Measurements from ENCODE around the gene PLS3. TPM values are rescaled to one million over a fixed set of nuclear protein-coding genes. Genes with fewer than 3 reads are reported as not detected.

The PLS3 gene
- total RNA-seq, 4 donors from 2014 or later, result 74.7 to 145 (median 136) TPM

DNA sequence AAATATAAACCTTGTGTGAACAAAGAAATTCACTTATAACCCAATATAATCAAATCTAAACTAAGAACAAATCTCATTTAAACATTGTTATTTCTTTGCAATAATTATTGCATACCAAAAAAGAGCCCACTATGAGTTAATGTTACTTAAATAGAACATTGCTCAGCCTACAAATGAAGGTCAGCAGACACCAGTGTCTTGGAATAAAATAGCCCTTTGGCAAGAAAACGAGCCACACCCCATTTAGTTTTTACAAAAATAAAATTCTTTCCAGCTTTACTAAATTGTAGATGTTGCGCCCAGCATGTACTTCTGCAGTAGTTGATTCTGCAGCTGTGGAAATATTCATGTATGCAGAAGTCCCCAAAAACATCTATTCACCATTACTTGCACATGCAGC lies 12.2 kb downstream of the PLS3 start:
- Histone ChIP-seq H3K4me3 (no peak overlapping the region), H3K27ac (no peak overlapping the region), H3K36me3 (no peaks in the 10 kb centered on the region), H3K4me1 (no peaks in the 10 kb centered on the region), H3K9me3 (no peaks in the 10 kb centered on the region), H3K27me3 (no peaks in the 10 kb centered on the region)
- no peak for DNase-seq (ENCODE audit: low spot score in 2 of 2)
- no peak for TF ChIP-seq POLR2A (IDR thresholded peaks at IDR 0.05)
- WGBS, result 52% methylated on average over 2 of the region's 2 CpGs

- H3K36me3 ChIP-seq, result no peaks in the 10 kb centered on the region
- no peaks in the 10 kb centered on the region for H3K9me3 ChIP-seq
- no peaks in the 10 kb centered on the region for H3K27me3 ChIP-seq
- no peak overlapping the region for H3K27ac ChIP-seq
- H3K4me3 ChIP-seq, result no peak overlapping the region
- TF ChIP-seq EP300 (IDR thresholded peaks at IDR 0.05) (no peak), POLR2A (IDR thresholded peaks at IDR 0.05) (no peak), CTCF (IDR thresholded peaks at IDR 0.05) (no peak), POLR2AphosphoS5 (IDR thresholded peaks at IDR 0.05) (no peak)
- DNase-seq (ENCODE audit: low spot score in 2 of 2), result no peak
- no peaks in the 10 kb centered on the region for H3K4me1 ChIP-seq
- WGBS, result 80% methylated on average over 5 of the region's 5 CpGs
Observed at GRCh38 chrX:115576676-115577075, 15.7 kb downstream of the PLS3 start.

DNA sequence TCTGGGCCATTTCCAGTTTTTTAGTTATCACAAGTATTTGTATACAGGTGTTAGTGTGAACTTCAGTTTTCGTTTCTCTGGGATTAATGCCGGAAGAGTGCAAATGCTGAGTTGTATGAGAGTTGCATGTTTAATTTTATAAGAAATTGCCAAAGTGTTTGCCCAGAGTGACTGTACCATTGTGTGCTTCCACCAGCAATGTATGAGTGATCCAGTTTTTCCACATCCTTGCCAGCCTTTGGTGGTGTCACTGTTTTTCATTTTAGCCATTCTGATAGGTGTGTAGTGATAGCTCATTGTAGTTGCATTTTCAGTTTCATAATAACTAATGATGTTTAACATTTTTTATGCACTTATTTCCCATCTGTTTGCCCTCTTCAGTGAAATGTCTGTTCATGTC lies 18.4 kb downstream of the PLS3 start:
- Histone ChIP-seq H3K36me3 (no peaks in the 10 kb centered on the region), H3K9me3 (no peaks in the 10 kb centered on the region), H3K4me1 (peaks cover 9% of the 10 kb centered on the region), H3K4me3 (no peak overlapping the region), H3K27me3 (no peaks in the 10 kb centered on the region), H3K27ac (no peak overlapping the region)
- TF ChIP-seq POLR2AphosphoS5 (IDR thresholded peaks at IDR 0.05), result no peak
- no peak for TF ChIP-seq EP300 (IDR thresholded peaks at IDR 0.05)
- no peak for TF ChIP-seq POLR2A (IDR thresholded peaks at IDR 0.05)
- no peak for TF ChIP-seq CTCF (IDR thresholded peaks at IDR 0.05)
- 98% methylated on average over 2 of the region's 2 CpGs for WGBS
- DNase-seq (ENCODE audit: low spot score in 2 of 2), result no peak

DNA sequence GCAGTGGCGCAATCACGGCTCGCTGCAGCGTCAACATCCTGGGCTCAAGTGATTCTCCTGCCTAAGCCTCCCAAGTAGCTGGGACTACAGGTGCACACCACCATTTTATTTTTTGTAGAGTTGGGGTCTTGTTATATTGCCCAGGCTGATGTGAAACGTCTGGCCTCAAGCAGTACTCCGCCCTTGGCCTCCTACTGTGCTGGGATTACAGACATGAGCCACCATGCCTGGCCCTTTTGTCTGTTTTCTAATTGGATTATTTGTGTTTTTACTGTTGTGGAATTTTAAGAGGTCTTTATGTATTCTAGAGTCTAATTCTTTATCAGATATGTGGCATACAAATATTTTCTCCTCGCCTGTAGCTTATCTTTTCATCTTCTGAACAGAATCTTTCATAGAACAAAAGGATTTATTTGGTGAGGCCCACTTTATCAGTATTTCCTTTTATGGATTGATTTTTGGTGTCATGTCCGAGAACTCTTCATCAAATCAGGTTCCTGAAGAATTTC lies 18.9 kb downstream of the PLS3 start:
- DNase-seq (ENCODE audit: low spot score in 2 of 2), result no peak

GRCh38 chrX:115581759-115582615 lies 21.0 kb downstream of the PLS3 start:
- 25% methylated on average over 2 of the region's 2 CpGs for WGBS
- H3K27me3 ChIP-seq, result no peaks in the 10 kb centered on the region
- peaks cover 15% of the 10 kb centered on the region for H3K4me1 ChIP-seq
- no peaks in the 10 kb centered on the region for H3K36me3 ChIP-seq
- no peaks in the 10 kb centered on the region for H3K9me3 ChIP-seq
- no peak for DNase-seq (ENCODE audit: low spot score in 2 of 2)
- H3K4me3 ChIP-seq, result no peak overlapping the region
- TF ChIP-seq EP300 (IDR thresholded peaks at IDR 0.05) (no peak), CTCF (IDR thresholded peaks at IDR 0.05) (no peak), POLR2AphosphoS5 (IDR thresholded peaks at IDR 0.05) (no peak)
- H3K27ac ChIP-seq, result no peak overlapping the region

More for the DNA sequence above, 18.9 kb downstream of the PLS3 start:
- TF ChIP-seq POLR2A (IDR thresholded peaks at IDR 0.05), result no peak
- no peak for TF ChIP-seq POLR2AphosphoS5 (IDR thresholded peaks at IDR 0.05)
- TF ChIP-seq CTCF (IDR thresholded peaks at IDR 0.05), result no peak
- no peak for TF ChIP-seq EP300 (IDR thresholded peaks at IDR 0.05)
- Histone ChIP-seq H3K27me3 (no peaks in the 10 kb centered on the region), H3K4me3 (no peak overlapping the region), H3K4me1 (peaks cover 14% of the 10 kb centered on the region), H3K36me3 (no peaks in the 10 kb centered on the region), H3K27ac (no peak overlapping the region), H3K9me3 (no peaks in the 10 kb centered on the region)
- 82% methylated on average over 8 of the region's 8 CpGs for WGBS

All from suprapubic skin (tissue), 4 donors.